Measurements from ENCODE around the gene TTC3. TPM values are rescaled to one million over a fixed set of nuclear protein-coding genes. Genes with fewer than 3 reads are reported as not detected.

Gene TTC3
- total RNA-seq, 2 experiments from 2014 or later = 73.5 to 90.0 TPM

GRCh38 chr21:37071561-37072273 is 1.3 kb upstream of the TTC3 start:
- peaks cover 36% of the 10 kb centered on the region for H3K79me2 ChIP-seq (ENCODE audit: insufficient read depth, low read depth, low read length)
- no peaks in the 10 kb centered on the region for H3K36me3 ChIP-seq (ENCODE audit: insufficient read depth, low read length)
- POLR2A ChIA-PET = interaction anchor here (0.6 to 1.9 kb wide), 3 partner anchors 9 to 11 kb away, joined by 3 to 5 read pairs (median 3); no protein-coding TSS in a partner anchor
- H3K4me2 ChIP-seq (ENCODE audit: low read length) = peak overlapping the region; percentile 94
- no peaks in the 10 kb centered on the region for H3K9me2 ChIP-seq (ENCODE audit: insufficient read depth, low read length)
- TSS peak; percentile 59 for BruUV-seq (replicated peaks)
- peak overlapping the region; percentile 55 for H3K27ac ChIP-seq (ENCODE audit: low read depth, low read length, poor library complexity, severe bottlenecking)
- TF ChIP-seq, protein P1, sequence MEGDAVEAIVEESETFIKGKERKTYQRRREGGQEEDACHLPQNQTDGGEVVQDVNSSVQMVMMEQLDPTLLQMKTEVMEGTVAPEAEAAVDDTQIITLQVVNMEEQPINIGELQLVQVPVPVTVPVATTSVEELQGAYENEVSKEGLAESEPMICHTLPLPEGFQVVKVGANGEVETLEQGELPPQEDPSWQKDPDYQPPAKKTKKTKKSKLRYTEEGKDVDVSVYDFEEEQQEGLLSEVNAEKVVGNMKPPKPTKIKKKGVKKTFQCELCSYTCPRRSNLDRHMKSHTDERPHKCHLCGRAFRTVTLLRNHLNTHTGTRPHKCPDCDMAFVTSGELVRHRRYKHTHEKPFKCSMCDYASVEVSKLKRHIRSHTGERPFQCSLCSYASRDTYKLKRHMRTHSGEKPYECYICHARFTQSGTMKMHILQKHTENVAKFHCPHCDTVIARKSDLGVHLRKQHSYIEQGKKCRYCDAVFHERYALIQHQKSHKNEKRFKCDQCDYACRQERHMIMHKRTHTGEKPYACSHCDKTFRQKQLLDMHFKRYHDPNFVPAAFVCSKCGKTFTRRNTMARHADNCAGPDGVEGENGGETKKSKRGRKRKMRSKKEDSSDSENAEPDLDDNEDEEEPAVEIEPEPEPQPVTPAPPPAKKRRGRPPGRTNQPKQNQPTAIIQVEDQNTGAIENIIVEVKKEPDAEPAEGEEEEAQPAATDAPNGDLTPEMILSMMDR (conservative IDR thresholded peaks at IDR 0.05; ENCODE audit: low read length) = no peak
- peaks cover 6% of the 10 kb centered on the region; the same call in 1 of the 2 replicates for H4K20me1 ChIP-seq (ENCODE audit: insufficient read depth, low read length)
- intact Hi-C loops (cut with micrococcal nuclease; ENCODE audit: unreplicated experiment) = loop anchor here (2.0 to 5.0 kb wide), 4 partner anchors 79 to 295 kb away; partner anchors contain the start of genes DYRK1A, HLCS and VPS26C
- H2AFZ ChIP-seq (ENCODE audit: low read length) = peak overlapping the region; percentile 87
- peaks cover 30% of the 10 kb centered on the region for H3K4me1 ChIP-seq (ENCODE audit: insufficient read depth, low read length, poor library complexity, severe bottlenecking)
- peak; percentile 17 for DNase-seq (ENCODE audit: low spot score)
- CTCF ChIA-PET (ENCODE audit: unreplicated experiment) = no interaction called here
- H3K4me3 ChIP-seq (ENCODE audit: low read depth, low read length, poor library complexity, severe bottlenecking) = peak overlapping the region; percentile 80
- peaks cover 5% of the 10 kb centered on the region; the same call in 1 of the 2 replicates for H3K9me3 ChIP-seq (ENCODE audit: low read length)

DNA sequence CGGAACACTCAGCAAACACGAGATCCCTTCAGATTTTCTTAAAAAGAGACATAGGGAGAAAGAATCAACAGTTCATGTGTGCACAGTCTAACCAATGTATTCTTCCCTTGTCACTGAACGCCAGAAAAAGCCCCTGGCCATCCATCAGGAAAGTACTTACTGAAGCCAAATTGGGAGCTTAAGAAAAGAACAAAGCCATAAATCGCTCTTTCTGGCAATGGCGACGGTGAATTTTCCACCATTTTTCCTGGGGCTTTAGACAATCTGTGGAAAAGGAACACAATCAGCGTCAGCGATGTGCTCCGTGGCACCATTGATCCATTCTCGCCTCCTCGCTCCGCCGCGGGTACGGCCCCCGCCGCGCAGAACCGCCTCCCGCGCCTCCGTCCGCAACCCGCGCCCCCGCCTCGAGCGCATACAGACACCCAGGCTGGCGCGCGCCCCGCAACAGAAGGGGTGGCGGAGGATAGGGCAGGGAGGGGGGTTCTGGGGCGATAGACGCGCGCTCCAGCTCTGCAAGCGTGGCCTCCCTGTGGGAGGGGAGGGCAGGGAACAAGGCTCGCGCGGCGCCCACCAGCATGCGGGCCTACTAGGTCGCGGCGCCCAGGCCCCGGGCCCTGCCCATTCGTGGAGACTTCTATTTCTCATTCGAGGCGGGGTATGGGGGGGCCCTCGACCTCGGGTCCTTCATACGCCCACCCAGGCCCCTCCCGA is 623 bp upstream of the TTC3 start:
- Histone ChIP-seq H3K4me2 (ENCODE audit: low read length) (peak overlapping the region; percentile 94), H3K4me3 (ENCODE audit: low read depth, low read length, poor library complexity, severe bottlenecking) (peak overlapping the region; percentile 80), H3K9me3 (ENCODE audit: low read length) (peaks cover 5% of the 10 kb centered on the region; the same call in 1 of the 2 replicates), H3K9me2 (ENCODE audit: insufficient read depth, low read length) (no peaks in the 10 kb centered on the region), H3K27ac (ENCODE audit: low read depth, low read length, poor library complexity, severe bottlenecking) (peak overlapping the region; percentile 55), H3K36me3 (ENCODE audit: insufficient read depth, low read length) (no peaks in the 10 kb centered on the region), H4K20me1 (ENCODE audit: insufficient read depth, low read length) (peaks cover 10% of the 10 kb centered on the region), H2AFZ (ENCODE audit: low read length) (peak overlapping the region; percentile 87), H3K4me1 (ENCODE audit: insufficient read depth, low read length, poor library complexity, severe bottlenecking) (peaks cover 30% of the 10 kb centered on the region), H3K79me2 (ENCODE audit: insufficient read depth, low read depth, low read length) (peaks cover 43% of the 10 kb centered on the region)
- POLR2A ChIA-PET = interaction anchor here (0.6 to 1.9 kb wide), 2 partner anchors 8 to 11 kb away, joined by 3 to 5 read pairs; no protein-coding TSS in a partner anchor
- no peak for DNase-seq (ENCODE audit: low spot score)
- intact Hi-C loops (cut with micrococcal nuclease; ENCODE audit: unreplicated experiment) = loop anchor here (2.0 to 5.0 kb wide), 4 partner anchors 80 to 294 kb away; partner anchors contain the start of genes DYRK1A, HLCS and VPS26C
- TF ChIP-seq EZH2phosphoT487 (IDR thresholded peaks at IDR 0.05; ENCODE audit: borderline replicate concordance, low read depth, low read length) = no peak
- TF ChIP-seq, protein P1 (conservative IDR thresholded peaks at IDR 0.05; ENCODE audit: low read length) = no peak
- CTCF ChIA-PET (ENCODE audit: unreplicated experiment) = no interaction called here
- BruUV-seq (replicated peaks) = no TSS peak
